OCI-LY7 (cell line): ENCODE results near the gene OR5D18.

ENCODE experiments used
- CTCF ChIP-seq: fragments of 200-600 bp; sonication (generic); conservative IDR thresholded peaks from 2 replicates; pipeline ENCODE4 v1.5.1; 2014; ENCODE audit warnings: mild to moderate bottlenecking, antibody characterized with exemption, low read length, moderate library complexity, mixed read lengths
- EZH2phosphoT487 ChIP-seq: fragments of 200-600 bp; sonication (generic); IDR thresholded peaks from 2 replicates; pipeline ENCODE4 v1.6.1; 2018; ENCODE audit warnings: low read depth, borderline replicate concordance, mild to moderate bottlenecking, mixed run types, antibody characterized with exemption, low read length, moderate library complexity, mixed read lengths

DNA sequence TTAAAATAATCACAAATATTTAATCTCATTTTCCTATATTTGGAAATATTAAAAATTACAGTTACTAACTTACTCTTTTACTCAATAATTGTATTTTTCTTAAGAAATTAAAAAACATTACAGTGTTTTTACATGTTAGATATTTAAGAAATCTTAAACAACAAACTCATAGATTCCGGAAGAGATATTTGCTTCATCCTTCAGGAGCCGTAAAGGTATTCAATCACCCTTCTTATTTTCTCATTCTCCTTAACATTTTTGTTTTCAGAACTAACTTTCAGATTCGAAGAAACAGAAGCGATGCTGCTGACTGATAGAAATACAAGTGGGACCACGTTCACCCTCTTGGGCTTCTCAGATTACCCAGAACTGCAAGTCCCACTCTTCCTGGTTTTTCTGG, at the start of gene OR5D18:
- TF ChIP-seq CTCF: no peak
- TF ChIP-seq EZH2phosphoT487: no peak
